Epithelial cell of proximal tubule (primary cell): Measurements from ENCODE around the gene F2RL1. TPM values are rescaled to one million over a fixed set of nuclear protein-coding genes. Genes with fewer than 3 reads are reported as not detected.
A peak's percentile ranks its signal among the peaks of the same experiment; 100 is the strongest.

Experiments
- DNase-seq: peaks from one replicate; pipeline ENCODE4 v3.0.0-alpha.2; 2011; ENCODE audit warnings: low read depth
- H3K4me3 ChIP-seq: 2 replicates; pipeline ENCODE4 v1.5.1; 2011; ENCODE audit warnings: low read depth, mild to moderate bottlenecking, low read length
- total RNA-seq: library from RNA; depleted of rRNA; stranded (reverse); fragments of >200 nt; gene quantifications from 2 replicates; pipeline ENCODE4 v1.2.3, GENCODE V29; 2015
- TF ChIP-seq, protein P1 (sequence below): conservative IDR thresholded peaks from 2 replicates; pipeline ENCODE4 v1.5.1; 2012; ENCODE audit warnings: low read depth, mild to moderate bottlenecking, low read length

Gene F2RL1
- total RNA-seq, 1 donor from 2014 or later, result 91.6 TPM

DNA sequence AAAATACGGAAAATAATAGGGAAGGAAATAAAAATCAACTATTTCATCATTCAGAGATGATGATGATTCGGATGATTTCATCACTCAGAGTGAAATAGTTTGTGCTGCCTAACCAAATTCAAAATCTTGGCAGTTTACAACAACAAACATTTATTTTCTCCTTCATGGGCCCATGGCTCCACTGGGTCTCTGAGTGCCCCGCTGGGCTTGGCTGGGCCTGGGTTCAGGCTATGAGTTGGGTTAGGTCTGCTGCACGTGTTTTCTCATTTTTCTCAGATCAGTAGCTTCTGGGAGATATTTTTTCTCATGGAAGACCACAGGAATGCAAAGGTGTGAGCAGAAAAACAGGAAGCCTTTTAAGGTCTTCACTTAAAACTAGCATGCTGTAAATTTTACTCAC, 24.0 kb upstream of the F2RL1 start:
- DNase-seq, result no peak
- TF ChIP-seq, protein P1, sequence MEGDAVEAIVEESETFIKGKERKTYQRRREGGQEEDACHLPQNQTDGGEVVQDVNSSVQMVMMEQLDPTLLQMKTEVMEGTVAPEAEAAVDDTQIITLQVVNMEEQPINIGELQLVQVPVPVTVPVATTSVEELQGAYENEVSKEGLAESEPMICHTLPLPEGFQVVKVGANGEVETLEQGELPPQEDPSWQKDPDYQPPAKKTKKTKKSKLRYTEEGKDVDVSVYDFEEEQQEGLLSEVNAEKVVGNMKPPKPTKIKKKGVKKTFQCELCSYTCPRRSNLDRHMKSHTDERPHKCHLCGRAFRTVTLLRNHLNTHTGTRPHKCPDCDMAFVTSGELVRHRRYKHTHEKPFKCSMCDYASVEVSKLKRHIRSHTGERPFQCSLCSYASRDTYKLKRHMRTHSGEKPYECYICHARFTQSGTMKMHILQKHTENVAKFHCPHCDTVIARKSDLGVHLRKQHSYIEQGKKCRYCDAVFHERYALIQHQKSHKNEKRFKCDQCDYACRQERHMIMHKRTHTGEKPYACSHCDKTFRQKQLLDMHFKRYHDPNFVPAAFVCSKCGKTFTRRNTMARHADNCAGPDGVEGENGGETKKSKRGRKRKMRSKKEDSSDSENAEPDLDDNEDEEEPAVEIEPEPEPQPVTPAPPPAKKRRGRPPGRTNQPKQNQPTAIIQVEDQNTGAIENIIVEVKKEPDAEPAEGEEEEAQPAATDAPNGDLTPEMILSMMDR, result no peak
- no peak overlapping the region for H3K4me3 ChIP-seq

DNA sequence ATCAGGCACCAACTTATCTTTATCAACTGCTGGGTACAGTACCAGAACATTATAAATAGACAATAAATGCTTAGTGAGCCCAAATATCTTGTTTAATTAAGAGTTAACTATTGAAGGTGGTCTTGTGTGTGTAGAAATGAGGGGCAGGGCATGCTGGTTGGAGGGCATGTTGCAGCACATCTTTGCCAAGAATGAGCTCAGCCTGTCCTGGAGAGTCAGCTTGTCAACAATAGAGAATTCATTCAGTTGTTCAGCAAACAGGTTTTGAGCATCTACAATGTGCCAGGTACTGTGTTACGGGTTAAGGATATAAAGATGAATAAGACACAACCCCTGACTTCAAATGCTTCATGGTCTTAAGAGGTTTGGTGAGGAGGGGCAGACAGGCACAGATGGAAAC, 19.2 kb upstream of the F2RL1 start:
- no peak for DNase-seq
- no peak overlapping the region for H3K4me3 ChIP-seq
- TF ChIP-seq, protein P1, result no peak

DNA sequence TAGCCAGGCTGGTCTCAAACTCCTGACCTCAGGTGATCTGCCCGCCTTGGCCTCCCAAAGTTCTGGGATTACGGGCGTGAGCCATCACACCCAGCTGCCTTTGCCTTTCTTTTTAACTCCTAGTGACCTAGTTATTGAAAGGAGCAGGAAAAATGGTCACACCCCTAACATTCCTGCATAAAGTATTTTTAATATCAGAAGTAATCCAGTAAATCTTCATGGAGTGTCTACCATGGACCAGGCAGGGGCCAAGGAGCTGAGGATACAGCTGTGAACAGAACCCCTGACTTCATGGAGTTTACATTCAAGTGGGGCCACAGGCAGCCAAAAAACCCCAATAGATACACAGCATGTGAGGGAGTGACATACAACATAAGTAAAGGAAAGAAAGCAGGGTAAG, 18.3 kb upstream of the F2RL1 start:
- H3K4me3 ChIP-seq, result no peak overlapping the region
- DNase-seq, result no peak
- TF ChIP-seq, protein P1, result no peak

DNA sequence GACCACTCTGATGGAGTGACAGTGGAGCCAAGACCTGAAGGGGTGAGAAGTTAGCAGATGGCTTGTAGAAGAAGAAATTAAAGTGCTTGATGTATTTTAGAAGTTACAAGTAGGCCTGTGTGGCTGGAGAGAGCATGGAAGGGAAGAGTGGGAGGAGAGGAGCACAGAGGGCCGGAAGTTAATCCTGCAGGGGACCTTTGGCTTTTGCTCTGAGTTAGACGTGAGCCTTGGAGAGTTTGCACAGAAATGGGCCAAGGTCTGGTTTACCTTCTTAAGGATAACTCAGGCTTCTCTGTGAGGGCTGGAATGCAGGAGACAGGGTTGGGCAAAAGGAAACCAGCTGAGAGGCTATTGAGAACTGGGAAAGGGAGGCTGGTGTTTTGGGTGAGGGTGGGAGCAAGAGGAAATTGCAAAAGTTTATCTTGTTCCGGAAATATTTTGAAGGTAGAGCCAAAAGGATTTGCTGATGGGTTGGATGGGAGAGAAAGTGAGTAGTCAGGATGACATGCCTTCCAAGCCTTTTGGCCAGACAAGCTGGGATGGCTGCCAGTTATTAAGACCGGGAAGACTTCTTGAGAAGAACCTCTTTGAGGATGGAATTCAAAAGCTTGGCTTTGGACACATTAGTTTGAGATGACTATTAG, 17.5 kb upstream of the F2RL1 start:
- TF ChIP-seq, protein P1, result no peak
- DNase-seq, result no peak
- no peak overlapping the region for H3K4me3 ChIP-seq

DNA sequence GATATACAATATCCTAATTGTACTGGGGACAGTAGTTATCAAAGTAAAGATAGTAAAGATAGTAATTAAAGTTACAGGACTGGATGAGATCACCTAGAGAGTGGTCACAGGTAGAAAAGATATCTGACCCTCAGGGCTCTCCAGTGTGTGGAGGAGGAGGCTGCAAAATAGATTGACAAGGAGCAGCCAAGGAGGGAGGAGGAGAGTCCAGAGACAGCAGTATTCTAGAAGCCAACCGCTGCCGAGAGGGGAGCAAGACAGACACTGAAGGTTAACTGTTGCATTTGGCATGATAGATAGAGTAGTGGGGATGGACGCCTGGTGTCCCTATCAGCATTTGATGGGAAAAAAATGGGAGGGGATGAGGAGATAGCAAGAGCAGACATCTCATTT, 17.0 kb upstream of the F2RL1 start:
- TF ChIP-seq, protein P1, result no peak
- DNase-seq, result no peak

DNA sequence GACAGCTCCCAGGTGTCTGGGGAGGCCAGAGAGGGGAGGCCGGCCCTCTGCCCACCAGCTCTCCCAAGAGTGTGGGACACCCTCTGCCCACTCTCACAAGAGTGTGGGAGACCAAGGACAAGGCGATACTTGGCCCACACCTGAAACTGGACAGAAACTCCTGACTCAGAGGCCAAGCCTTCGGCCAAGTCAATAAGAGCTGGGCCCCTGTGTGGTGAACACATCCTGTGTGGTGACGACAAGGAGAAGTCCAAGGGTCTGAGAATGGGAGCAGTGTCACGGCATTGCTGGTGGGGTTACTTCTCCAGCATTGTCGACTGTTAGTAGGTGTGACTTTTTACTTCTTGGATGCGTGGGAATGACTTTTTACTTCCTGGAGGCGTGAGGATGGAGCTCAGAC, 14.6 kb upstream of the F2RL1 start:
- TF ChIP-seq, protein P1, result no peak
- no peak overlapping the region for H3K4me3 ChIP-seq
- DNase-seq, result no peak

More for the DNA sequence above, 17.0 kb upstream of the F2RL1 start:
- no peak overlapping the region for H3K4me3 ChIP-seq

DNA sequence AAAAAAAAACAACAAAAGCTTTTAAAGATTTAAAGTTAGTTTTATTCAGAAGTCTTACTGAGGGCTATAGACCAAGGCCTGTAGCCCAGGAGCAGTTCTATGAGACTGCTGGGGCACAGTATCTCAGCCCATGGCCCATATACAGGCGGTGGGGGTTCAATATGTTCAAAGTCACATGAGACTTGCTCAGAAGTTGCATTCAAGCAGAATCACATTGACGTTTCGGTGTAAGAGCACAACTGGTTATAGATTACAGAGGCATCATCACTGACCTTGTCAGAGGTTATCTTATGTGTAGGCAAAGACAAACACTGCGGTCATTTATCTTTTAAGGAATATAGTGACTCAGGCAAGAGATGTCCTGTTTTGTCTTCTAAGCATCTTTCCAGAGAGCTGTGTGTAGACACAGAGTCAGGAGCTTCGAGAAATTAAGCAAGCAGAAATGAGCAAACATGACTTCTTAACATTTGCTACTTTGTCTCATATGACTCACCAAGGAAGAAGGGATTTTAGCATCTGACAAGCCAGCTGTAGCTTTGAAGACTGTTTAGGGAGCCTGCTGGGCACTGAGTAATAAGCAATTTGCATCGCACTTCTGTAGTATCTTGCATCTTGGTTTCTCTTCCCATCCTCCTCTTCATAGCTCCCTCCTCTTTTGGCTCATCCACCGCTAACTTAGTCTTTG, 12.9 kb upstream of the F2RL1 start:
- TF ChIP-seq, protein P1, result no peak
- no peak overlapping the region for H3K4me3 ChIP-seq
- peak; percentile 96 for DNase-seq
